Liver (tissue), 3 donors: ENCODE data around the gene DEFB112.

Experiments used
- CTCF ChIP-seq: fragments of 150-350 bp; IDR thresholded peaks from 2 replicates; pipeline ENCODE4 v1.5.1; 2017; ENCODE audit warnings: improper control_type of control experiment, low read depth, low read length; ENCODE audit not compliant: missing input control
- GABPA ChIP-seq, 2 donors: IDR thresholded peaks in 1 of 2; conservative IDR thresholded peaks in 1 of 2; 2 replicates each; pipeline ENCODE4 v1.6.1; 2016; ENCODE audit warnings: antibody characterized with exemption in 2 of 2, mild to moderate bottlenecking in 1 of 2, moderate library complexity in 1 of 2
- HNF4A ChIP-seq, 2 donors: conservative IDR thresholded peaks; 2 replicates each; pipeline ENCODE4 v1.6.1; 2016; ENCODE audit warnings: antibody characterized with exemption in 2 of 2, mild to moderate bottlenecking in 2 of 2
- REST ChIP-seq: IDR thresholded peaks from 2 replicates; pipeline ENCODE4 v1.6.1; 2016; ENCODE audit warnings: antibody characterized with exemption, mild to moderate bottlenecking
- TAF1 ChIP-seq: conservative IDR thresholded peaks from 2 replicates; pipeline ENCODE4 v1.6.1; 2016; ENCODE audit warnings: antibody characterized with exemption, mild to moderate bottlenecking
- TF ChIP-seq, protein P1 (sequence below): IDR thresholded peaks from 2 replicates; pipeline ENCODE4 v1.6.1; 2016; ENCODE audit warnings: antibody characterized with exemption
- donor health status: healthy.
- donor health status: healthy.

DNA sequence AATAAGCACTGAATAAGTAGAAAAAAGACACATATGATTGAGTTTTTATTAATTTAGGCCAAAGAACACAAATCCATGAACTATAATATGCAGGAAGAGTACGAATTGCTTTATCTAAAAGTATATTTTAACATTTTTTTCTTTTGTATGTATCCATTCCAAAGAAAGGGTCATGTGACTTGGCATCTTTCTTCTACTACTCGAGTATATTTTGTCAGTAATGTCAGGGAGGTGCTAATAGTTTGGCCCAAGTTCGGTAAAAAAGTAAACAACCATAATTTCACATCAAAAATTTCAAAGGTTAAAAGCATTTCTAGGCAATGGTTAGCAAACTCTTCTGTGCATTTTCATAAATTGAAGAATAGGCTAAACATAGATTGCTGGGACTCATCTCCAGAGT lies 46.6 kb downstream of the DEFB112 start:
- TF ChIP-seq HNF4A (conservative IDR thresholded peaks at IDR 0.05), result no peak
- TF ChIP-seq CTCF, result no peak
- no peak for TF ChIP-seq TAF1
- TF ChIP-seq REST, result no peak
- TF ChIP-seq, protein P1, sequence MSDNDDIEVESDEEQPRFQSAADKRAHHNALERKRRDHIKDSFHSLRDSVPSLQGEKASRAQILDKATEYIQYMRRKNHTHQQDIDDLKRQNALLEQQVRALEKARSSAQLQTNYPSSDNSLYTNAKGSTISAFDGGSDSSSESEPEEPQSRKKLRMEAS, result no peak
- TF ChIP-seq GABPA (IDR thresholded peaks at IDR 0.05 in 1 of 2, conservative IDR thresholded peaks at IDR 0.05 in 1 of 2), result no peak
